Trophoblast cell (in vitro differentiated cells and primary cell): ENCODE data around the gene DSCAM.

Source experiments
- DNase-seq, 2 donors: peaks; one replicate each; pipeline ENCODE4 v3.0.0-alpha.2; 2016
- H2AFZ ChIP-seq: 2 replicates; pipeline ENCODE4 v1.6.1; 2013; ENCODE audit warnings: low read length, moderate library complexity, mild to moderate bottlenecking; ENCODE audit not compliant: insufficient read depth, poor library complexity
- H2AK5ac ChIP-seq: 2 replicates; pipeline ENCODE4 v1.6.1; 2013; ENCODE audit warnings: mild to moderate bottlenecking, low read length
- H2BK120ac ChIP-seq: 2 replicates; pipeline ENCODE4 v1.6.1; 2013; ENCODE audit warnings: low read length, mild to moderate bottlenecking, moderate library complexity; ENCODE audit not compliant: insufficient read depth, poor library complexity
- H2BK12ac ChIP-seq: 2 replicates; pipeline ENCODE4 v1.6.1; 2013; ENCODE audit warnings: mild to moderate bottlenecking, low read length, moderate library complexity
- H2BK5ac ChIP-seq: 2 replicates; pipeline ENCODE4 v1.6.1; 2013; ENCODE audit warnings: low read length, low read depth, moderate library complexity, mild to moderate bottlenecking; ENCODE audit not compliant: poor library complexity
- H3K14ac ChIP-seq: 2 replicates; pipeline ENCODE4 v1.6.1; 2013; ENCODE audit warnings: mild to moderate bottlenecking, low read length
- H3K18ac ChIP-seq: 2 replicates; pipeline ENCODE4 v1.6.1; 2013; ENCODE audit warnings: mild to moderate bottlenecking, low read length
- H3K23ac ChIP-seq: 2 replicates; pipeline ENCODE4 v1.6.1; 2013; ENCODE audit warnings: low read length
- H3K27ac ChIP-seq: 2 replicates; pipeline ENCODE4 v1.5.1; 2013; ENCODE audit warnings: low read depth, mild to moderate bottlenecking, inconsistent platforms, low read length, moderate library complexity
- H3K27me3 ChIP-seq: 2 replicates; pipeline ENCODE4 v1.6.1; 2013; ENCODE audit warnings: inconsistent platforms, mild to moderate bottlenecking, low read length, moderate library complexity; ENCODE audit not compliant: insufficient read depth
- H3K36me3 ChIP-seq, 2 experiments: 1 replicate in 1 of 2; 2 replicates in 1 of 2; pipeline ENCODE4 v1.6.1; 2013; ENCODE audit warnings: low read length in 2 of 2, mild to moderate bottlenecking in 2 of 2, moderate library complexity in 1 of 2; ENCODE audit not compliant: insufficient read depth in 2 of 2, control insufficient read depth in 1 of 2
- H3K4ac ChIP-seq: 2 replicates; pipeline ENCODE4 v1.6.1; 2013; ENCODE audit warnings: low read depth, mild to moderate bottlenecking, low read length, moderate library complexity
- H3K4me1 ChIP-seq, 2 experiments: 1 replicate in 1 of 2; 2 replicates in 1 of 2; pipeline ENCODE4 v1.6.1; 2013; ENCODE audit warnings: low read length in 2 of 2, mild to moderate bottlenecking in 2 of 2, moderate library complexity in 1 of 2; ENCODE audit not compliant: insufficient read depth in 2 of 2, control insufficient read depth in 1 of 2
- H3K4me2 ChIP-seq: 2 replicates; pipeline ENCODE4 v1.6.1; 2013; ENCODE audit warnings: inconsistent platforms, mild to moderate bottlenecking, low read length, moderate library complexity
- H3K4me3 ChIP-seq: 2 replicates; pipeline ENCODE4 v1.5.1; 2013; ENCODE audit warnings: mild to moderate bottlenecking, low read depth, low read length, inconsistent platforms
- H3K79me1 ChIP-seq: one replicate; pipeline ENCODE4 v1.6.1; 2013; ENCODE audit warnings: low read length
- H3K79me2 ChIP-seq: 2 replicates; pipeline ENCODE4 v1.6.1; 2013; ENCODE audit warnings: low read length, mild to moderate bottlenecking; ENCODE audit not compliant: control insufficient read depth, insufficient read depth, poor library complexity
- H3K9ac ChIP-seq: 2 replicates; pipeline ENCODE4 v1.6.1; 2013; ENCODE audit warnings: mild to moderate bottlenecking, low read length
- H3K9me3 ChIP-seq: 2 replicates; pipeline ENCODE4 v1.6.1; 2013; ENCODE audit warnings: low read depth, mild to moderate bottlenecking, control low read depth, inconsistent platforms, low read length; ENCODE audit not compliant: insufficient read depth
- H4K12ac ChIP-seq: 2 replicates; pipeline ENCODE4 v1.6.1; 2013; ENCODE audit warnings: low read depth, mild to moderate bottlenecking, low read length, moderate library complexity
- H4K8ac ChIP-seq: 2 replicates; pipeline ENCODE4 v1.6.1; 2013; ENCODE audit warnings: low read depth, mild to moderate bottlenecking, low read length, moderate library complexity
- H4K91ac ChIP-seq: one replicate; pipeline ENCODE4 v1.6.1; 2013; ENCODE audit warnings: low read depth, mild to moderate bottlenecking, low read length, moderate library complexity
- WGBS: extraction: QIAGEN DNeasy Blood & Tissue Kit; methylation state at CpG from one replicate; pipeline ENCODE4 v1.1.7; 2013; ENCODE audit warnings: missing lambda C conversion rate; ENCODE audit not compliant: insufficient read length, insufficient coverage; ENCODE audit errors: extremely low coverage; 5-methylcytosine and 5-hydroxymethylcytosine counted together

Gene DSCAM

GRCh38 chr21:40699366-40699765, 147.6 kb downstream of the DSCAM start:
- Histone ChIP-seq H3K23ac (no peak overlapping the region), H4K91ac (no peak overlapping the region), H2AK5ac (no peak overlapping the region), H2BK120ac (no peak overlapping the region), H3K9ac (no peak overlapping the region), H3K4ac (no peak overlapping the region), H4K8ac (no peak overlapping the region), H3K14ac (no peak overlapping the region), H3K18ac (no peak overlapping the region), H3K79me2 (no peaks in the 10 kb centered on the region), H3K27me3 (no peaks in the 10 kb centered on the region), H3K9me3 (no peaks in the 10 kb centered on the region), H3K4me2 (no peak overlapping the region), H3K4me1 (no peaks in the 10 kb centered on the region), H3K27ac (no peak overlapping the region), H3K79me1 (no peaks in the 10 kb centered on the region), H4K12ac (no peak overlapping the region), H2AFZ (no peak overlapping the region), H2BK12ac (no peak overlapping the region), H2BK5ac (no peak overlapping the region), H3K36me3 (no peaks in the 10 kb centered on the region), H3K4me3 (no peak overlapping the region)
- no peak for DNase-seq
- WGBS, result no CpG with 5 or more reads among the region's 3 CpGs

GRCh38 chr21:40696246-40696645, 150.7 kb downstream of the DSCAM start:
- no peak overlapping the region for H2BK12ac ChIP-seq
- no CpG with 5 or more reads among the region's 6 CpGs for whole genome bisulfite sequencing

GRCh38 chr21:40689840-40690360, 157.1 kb downstream of the DSCAM start:
- Histone ChIP-seq H4K12ac (no peak overlapping the region), H3K9me3 (peaks cover 4% of the 10 kb centered on the region), H3K18ac (no peak overlapping the region), H4K91ac (no peak overlapping the region), H3K4me3 (no peak overlapping the region), H3K27ac (no peak overlapping the region), H3K4me1 (no peaks in the 10 kb centered on the region), H3K9ac (no peak overlapping the region), H3K36me3 (no peaks in the 10 kb centered on the region), H3K4ac (no peak overlapping the region), H2AK5ac (no peak overlapping the region), H3K27me3 (no peaks in the 10 kb centered on the region), H2BK5ac (no peak overlapping the region), H2AFZ (no peak overlapping the region), H3K23ac (no peak overlapping the region), H3K79me1 (no peaks in the 10 kb centered on the region), H3K79me2 (no peaks in the 10 kb centered on the region), H3K14ac (no peak overlapping the region), H3K4me2 (no peak overlapping the region), H2BK120ac (no peak overlapping the region), H4K8ac (no peak overlapping the region), H2BK12ac (no peak overlapping the region)
- DNase-seq, result no peak
- no CpG with 5 or more reads among the region's 4 CpGs for WGBS

More at GRCh38 chr21:40696246-40696645, 150.7 kb downstream of the DSCAM start:
- H3K9me3 ChIP-seq, result no peaks in the 10 kb centered on the region
- no peak for DNase-seq
- H3K4me2 ChIP-seq, result no peak overlapping the region
- H4K91ac ChIP-seq, result no peak overlapping the region
- no peak overlapping the region for H3K23ac ChIP-seq
- no peak overlapping the region for H2BK120ac ChIP-seq
- H2AK5ac ChIP-seq, result no peak overlapping the region
- no peaks in the 10 kb centered on the region for H3K4me1 ChIP-seq
- no peaks in the 10 kb centered on the region for H3K79me2 ChIP-seq
- H3K18ac ChIP-seq, result no peak overlapping the region
- H3K27ac ChIP-seq, result no peak overlapping the region
- no peaks in the 10 kb centered on the region for H3K79me1 ChIP-seq
- H2BK5ac ChIP-seq, result no peak overlapping the region
- H3K14ac ChIP-seq, result no peak overlapping the region
- H4K12ac ChIP-seq, result no peak overlapping the region
- no peaks in the 10 kb centered on the region for H3K36me3 ChIP-seq
- no peak overlapping the region for H3K4ac ChIP-seq
- no peak overlapping the region for H3K4me3 ChIP-seq
- H3K9ac ChIP-seq, result no peak overlapping the region
- H3K27me3 ChIP-seq, result no peaks in the 10 kb centered on the region
- no peak overlapping the region for H4K8ac ChIP-seq
- H2AFZ ChIP-seq, result no peak overlapping the region

GRCh38 chr21:40689217-40689616, 157.7 kb downstream of the DSCAM start:
- Histone ChIP-seq H3K27me3 (no peaks in the 10 kb centered on the region), H4K12ac (no peak overlapping the region), H4K91ac (no peak overlapping the region), H3K79me1 (no peaks in the 10 kb centered on the region), H2AFZ (no peak overlapping the region), H3K14ac (no peak overlapping the region), H3K9me3 (peaks cover 4% of the 10 kb centered on the region), H3K9ac (no peak overlapping the region), H2BK120ac (no peak overlapping the region), H3K23ac (no peak overlapping the region), H2AK5ac (no peak overlapping the region), H3K18ac (no peak overlapping the region), H3K4me1 (no peaks in the 10 kb centered on the region), H3K79me2 (no peaks in the 10 kb centered on the region), H3K4me3 (no peak overlapping the region), H2BK5ac (no peak overlapping the region), H3K4me2 (no peak overlapping the region), H3K27ac (no peak overlapping the region), H2BK12ac (no peak overlapping the region), H4K8ac (no peak overlapping the region), H3K4ac (no peak overlapping the region), H3K36me3 (no peaks in the 10 kb centered on the region)
- no peak for DNase-seq
- no CpG with 5 or more reads among the region's 4 CpGs for WGBS
